ENCODE measurements around the gene IPCEF1.

IPCEF1 gene

GRCh38 chr6:154227862-154228520, 128.6 kb downstream of the IPCEF1 start:
- no peak overlapping the region for H3K4me3 ChIP-seq (ENCODE audit: low read length)
- no peaks in the 10 kb centered on the region for H3K36me3 ChIP-seq (ENCODE audit: insufficient read depth, low read length)
- no peaks in the 10 kb centered on the region for H3K4me1 ChIP-seq (ENCODE audit: insufficient read depth, low read length)
- H2AFZ ChIP-seq (ENCODE audit: low read depth, low read length), result no peak overlapping the region
- no peaks in the 10 kb centered on the region for H3K9me3 ChIP-seq (ENCODE audit: low read length)
- no peaks in the 10 kb centered on the region for H3K27me3 ChIP-seq (ENCODE audit: insufficient read depth, low read length)

- H2AFZ ChIP-seq (ENCODE audit: low read depth, low read length), result no peak overlapping the region
- no peak overlapping the region for H3K4me3 ChIP-seq (ENCODE audit: low read length)
- no peaks in the 10 kb centered on the region for H3K9me3 ChIP-seq (ENCODE audit: low read length)
- H3K36me3 ChIP-seq (ENCODE audit: insufficient read depth, low read length), result no peaks in the 10 kb centered on the region
- no peaks in the 10 kb centered on the region for H3K4me1 ChIP-seq (ENCODE audit: insufficient read depth, low read length)
- H3K27me3 ChIP-seq (ENCODE audit: insufficient read depth, low read length), result no peaks in the 10 kb centered on the region
Observed at GRCh38 chr6:154226461-154226860, 130.1 kb downstream of the IPCEF1 start.

DNA sequence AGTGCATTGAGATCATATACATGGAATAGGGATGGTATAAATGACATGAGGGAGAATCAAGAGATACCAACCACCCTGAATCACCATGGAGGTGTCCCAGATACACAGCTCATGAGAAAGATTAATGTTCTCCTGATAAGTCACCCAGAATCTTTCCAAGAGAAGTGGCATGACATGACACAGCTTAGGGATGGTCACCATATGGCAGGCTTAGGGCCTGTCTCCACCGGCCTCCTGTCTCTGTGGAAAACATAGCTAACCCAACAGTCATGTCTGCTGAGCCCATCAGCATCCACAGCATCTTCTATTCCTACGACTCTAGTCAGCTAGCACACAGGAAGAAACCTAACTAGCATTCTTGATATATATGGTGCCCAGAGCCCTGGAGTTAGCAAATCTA, 133.3 kb downstream of the IPCEF1 start:
- Histone ChIP-seq H2AFZ (ENCODE audit: low read depth, low read length) (no peak overlapping the region), H3K27me3 (ENCODE audit: insufficient read depth, low read length) (no peaks in the 10 kb centered on the region), H3K4me3 (ENCODE audit: low read length) (no peak overlapping the region), H3K36me3 (ENCODE audit: insufficient read depth, low read length) (no peaks in the 10 kb centered on the region), H3K9me3 (ENCODE audit: low read length) (no peaks in the 10 kb centered on the region), H3K4me1 (ENCODE audit: insufficient read depth, low read length) (no peaks in the 10 kb centered on the region)

DNA sequence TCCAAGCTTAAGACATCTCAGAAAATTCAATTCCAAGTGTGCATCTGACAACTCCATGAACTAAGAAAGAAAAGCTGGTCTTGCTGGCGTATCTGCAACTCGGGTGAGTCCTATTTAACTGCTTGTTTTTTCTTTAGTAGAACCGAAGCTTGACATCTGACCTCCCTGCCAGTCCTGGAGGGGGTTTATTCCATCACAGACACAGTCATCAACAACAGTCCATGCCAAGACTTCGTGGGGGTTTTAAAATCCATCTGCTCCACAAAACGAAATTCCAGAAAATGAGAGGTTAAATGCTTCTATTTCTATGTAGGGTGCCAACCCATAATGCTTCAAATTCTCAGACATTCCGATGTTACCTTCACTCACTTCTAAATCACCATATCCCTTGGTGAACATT, 133.9 kb downstream of the IPCEF1 start:
- H3K9me3 ChIP-seq (ENCODE audit: low read length), result no peaks in the 10 kb centered on the region
- H3K4me3 ChIP-seq (ENCODE audit: low read length), result no peak overlapping the region
- no peaks in the 10 kb centered on the region for H3K27me3 ChIP-seq (ENCODE audit: insufficient read depth, low read length)
- H3K4me1 ChIP-seq (ENCODE audit: insufficient read depth, low read length), result no peaks in the 10 kb centered on the region
- H3K36me3 ChIP-seq (ENCODE audit: insufficient read depth, low read length), result no peaks in the 10 kb centered on the region
- H2AFZ ChIP-seq (ENCODE audit: low read depth, low read length), result no peak overlapping the region

- no peak overlapping the region for H2AFZ ChIP-seq (ENCODE audit: low read depth, low read length)
- H3K27me3 ChIP-seq (ENCODE audit: insufficient read depth, low read length), result no peaks in the 10 kb centered on the region
- H3K36me3 ChIP-seq (ENCODE audit: insufficient read depth, low read length), result no peaks in the 10 kb centered on the region
- H3K4me1 ChIP-seq (ENCODE audit: insufficient read depth, low read length), result no peaks in the 10 kb centered on the region
- no peaks in the 10 kb centered on the region for H3K9me3 ChIP-seq (ENCODE audit: low read length)
- no peak overlapping the region for H3K4me3 ChIP-seq (ENCODE audit: low read length)
Observed at GRCh38 chr6:154219250-154219649, 137.4 kb downstream of the IPCEF1 start.

DNA sequence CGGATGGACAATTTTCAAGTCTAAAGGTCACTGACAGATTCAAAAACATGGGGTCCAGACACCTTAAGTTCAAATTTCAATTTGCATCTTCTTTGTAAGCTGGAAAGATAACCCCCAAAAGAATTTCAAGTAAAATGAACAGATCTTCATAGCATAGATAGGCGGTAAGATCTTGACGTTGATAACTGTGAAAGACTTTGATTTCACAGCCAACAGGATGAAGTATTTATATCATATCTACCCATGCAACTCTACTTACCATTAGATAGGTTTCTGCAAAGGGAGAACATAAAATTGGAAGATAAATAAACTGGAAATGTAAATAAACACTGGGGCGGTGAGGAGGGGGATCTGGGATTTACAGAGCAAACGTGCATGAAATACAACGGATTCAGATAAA, 137.8 kb downstream of the IPCEF1 start:
- no peaks in the 10 kb centered on the region for H3K27me3 ChIP-seq (ENCODE audit: insufficient read depth, low read length)
- no peaks in the 10 kb centered on the region for H3K9me3 ChIP-seq (ENCODE audit: low read length)
- H3K4me1 ChIP-seq (ENCODE audit: insufficient read depth, low read length), result no peaks in the 10 kb centered on the region
- H3K36me3 ChIP-seq (ENCODE audit: insufficient read depth, low read length), result no peaks in the 10 kb centered on the region
- H2AFZ ChIP-seq (ENCODE audit: low read depth, low read length), result no peak overlapping the region
- H3K4me3 ChIP-seq (ENCODE audit: low read length), result no peak overlapping the region

DNA sequence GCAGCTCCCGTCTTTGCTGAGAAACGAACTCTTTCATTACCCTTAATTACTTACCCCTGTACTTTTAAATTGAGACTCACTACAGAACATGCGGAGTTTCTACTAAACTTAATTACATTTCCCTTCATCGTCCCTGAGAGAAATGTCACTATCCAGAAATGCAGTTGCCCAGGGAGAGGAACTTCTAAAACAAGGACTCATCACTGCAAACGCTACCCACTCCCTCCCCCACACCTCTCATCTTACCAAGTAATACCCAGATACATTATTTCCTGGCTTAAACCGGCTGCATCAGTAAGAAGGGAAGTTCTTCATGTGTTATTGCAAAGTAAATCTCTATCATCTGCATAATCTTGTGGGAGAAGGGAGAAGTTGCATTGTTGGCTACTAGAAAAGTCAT, 138.3 kb downstream of the IPCEF1 start:
- Histone ChIP-seq H2AFZ (ENCODE audit: low read depth, low read length) (no peak overlapping the region), H3K36me3 (ENCODE audit: insufficient read depth, low read length) (no peaks in the 10 kb centered on the region), H3K27me3 (ENCODE audit: insufficient read depth, low read length) (no peaks in the 10 kb centered on the region), H3K9me3 (ENCODE audit: low read length) (no peaks in the 10 kb centered on the region), H3K4me1 (ENCODE audit: insufficient read depth, low read length) (no peaks in the 10 kb centered on the region), H3K4me3 (ENCODE audit: low read length) (no peak overlapping the region)

DNA sequence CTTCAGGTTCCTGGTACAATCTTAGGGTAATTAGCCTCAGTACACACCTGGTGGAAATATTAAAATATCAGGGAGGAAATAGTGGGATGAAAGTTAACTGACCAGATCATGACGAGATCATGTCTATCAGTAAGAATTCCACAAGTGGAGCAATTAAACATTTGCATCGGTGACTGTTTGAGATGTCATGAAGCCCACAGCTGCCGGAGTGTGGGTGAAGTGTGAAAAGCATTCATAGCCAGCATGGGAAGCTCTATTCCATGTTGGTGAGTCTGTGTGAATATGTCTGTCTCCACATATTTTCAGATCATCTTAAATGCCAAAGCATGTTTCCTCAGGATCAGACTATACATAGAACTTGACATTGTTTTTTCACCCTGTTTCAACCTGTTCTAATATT, 142.8 kb downstream of the IPCEF1 start:
- H2AFZ ChIP-seq (ENCODE audit: low read depth, low read length), result no peak overlapping the region
- no peaks in the 10 kb centered on the region for H3K9me3 ChIP-seq (ENCODE audit: low read length)
- no peaks in the 10 kb centered on the region for H3K36me3 ChIP-seq (ENCODE audit: insufficient read depth, low read length)
- no peak overlapping the region for H3K4me3 ChIP-seq (ENCODE audit: low read length)
- H3K4me1 ChIP-seq (ENCODE audit: insufficient read depth, low read length), result no peaks in the 10 kb centered on the region
- H3K27me3 ChIP-seq (ENCODE audit: insufficient read depth, low read length), result no peaks in the 10 kb centered on the region

DNA sequence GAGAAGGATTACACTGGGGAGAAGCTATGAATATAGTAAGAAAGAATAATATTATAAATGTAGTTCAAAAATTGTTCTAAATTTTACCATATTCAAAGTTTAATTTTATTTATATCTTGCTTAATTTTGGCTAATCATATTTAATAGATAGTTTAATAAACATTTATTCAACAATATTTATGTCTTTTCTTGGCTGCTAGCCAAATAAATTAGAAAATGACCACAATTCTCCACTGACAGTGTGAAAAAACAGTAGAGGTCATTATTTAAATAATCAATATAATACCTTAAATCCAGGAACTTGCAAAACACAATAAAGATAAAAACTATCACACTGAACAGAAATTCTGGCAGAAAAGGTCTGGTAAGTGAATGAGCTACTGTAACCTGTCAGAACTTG, 145.9 kb downstream of the IPCEF1 start:
- Histone ChIP-seq H3K27me3 (ENCODE audit: insufficient read depth, low read length) (no peaks in the 10 kb centered on the region), H2AFZ (ENCODE audit: low read depth, low read length) (no peak overlapping the region), H3K36me3 (ENCODE audit: insufficient read depth, low read length) (no peaks in the 10 kb centered on the region), H3K4me1 (ENCODE audit: insufficient read depth, low read length) (no peaks in the 10 kb centered on the region), H3K4me3 (ENCODE audit: low read length) (no peak overlapping the region), H3K9me3 (ENCODE audit: low read length) (no peaks in the 10 kb centered on the region)

DNA sequence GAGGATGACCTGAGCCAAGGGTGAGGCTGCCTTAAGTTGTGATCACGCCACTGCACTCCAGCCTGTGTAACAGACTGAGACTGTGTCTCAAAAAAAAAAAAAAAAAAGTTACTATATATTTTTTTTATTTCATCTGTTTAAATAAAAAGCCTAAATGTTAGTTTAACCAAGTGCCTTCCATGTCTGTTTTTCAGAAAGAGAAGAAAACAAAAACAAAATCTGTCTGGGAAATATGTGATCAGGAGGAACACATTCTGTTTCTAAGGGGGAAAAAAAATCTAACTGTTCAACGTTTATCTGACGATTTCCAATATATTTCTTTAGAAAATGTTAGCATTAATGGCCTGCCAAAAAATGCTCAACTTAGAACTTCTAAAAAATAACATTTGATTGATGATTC, 147.0 kb downstream of the IPCEF1 start:
- H3K36me3 ChIP-seq (ENCODE audit: insufficient read depth, low read length), result no peaks in the 10 kb centered on the region
- H3K9me3 ChIP-seq (ENCODE audit: low read length), result no peaks in the 10 kb centered on the region
- H3K27me3 ChIP-seq (ENCODE audit: insufficient read depth, low read length), result no peaks in the 10 kb centered on the region
- no peak overlapping the region for H3K4me3 ChIP-seq (ENCODE audit: low read length)
- H2AFZ ChIP-seq (ENCODE audit: low read depth, low read length), result no peak overlapping the region
- no peaks in the 10 kb centered on the region for H3K4me1 ChIP-seq (ENCODE audit: insufficient read depth, low read length)

GRCh38 chr6:154206996-154207395, 149.6 kb downstream of the IPCEF1 start:
- H3K27me3 ChIP-seq (ENCODE audit: insufficient read depth, low read length), result no peaks in the 10 kb centered on the region

GRCh38 chr6:154206141-154206540, 150.5 kb downstream of the IPCEF1 start:
- H3K36me3 ChIP-seq (ENCODE audit: insufficient read depth, low read length), result no peaks in the 10 kb centered on the region

More at GRCh38 chr6:154206996-154207395, 149.6 kb downstream of the IPCEF1 start:
- Histone ChIP-seq H3K9me3 (ENCODE audit: low read length) (no peaks in the 10 kb centered on the region), H3K36me3 (ENCODE audit: insufficient read depth, low read length) (no peaks in the 10 kb centered on the region), H2AFZ (ENCODE audit: low read depth, low read length) (no peak overlapping the region), H3K4me3 (ENCODE audit: low read length) (no peak overlapping the region), H3K4me1 (ENCODE audit: insufficient read depth, low read length) (no peaks in the 10 kb centered on the region)

DNA sequence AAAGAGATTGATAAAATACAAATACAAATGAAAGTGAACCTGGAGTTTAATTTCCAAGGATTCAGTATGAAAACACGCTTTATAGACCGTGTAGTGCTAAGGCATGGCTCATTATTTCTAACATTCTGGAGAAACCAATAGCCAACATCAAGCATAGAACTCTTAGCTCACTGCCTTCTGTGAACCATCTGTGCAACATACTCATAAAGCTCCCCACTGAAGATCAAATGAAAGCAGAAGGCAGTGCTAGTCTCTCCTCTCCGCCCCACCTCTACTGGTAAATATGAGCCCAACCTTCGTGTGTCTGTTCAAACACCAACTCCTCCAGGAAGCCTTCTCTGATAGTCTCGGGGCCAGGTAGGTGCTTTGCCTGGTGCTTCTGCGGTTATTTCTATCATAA, 153.6 kb downstream of the IPCEF1 start:
- Histone ChIP-seq H3K9me3 (ENCODE audit: low read length) (no peaks in the 10 kb centered on the region), H3K4me3 (ENCODE audit: low read length) (no peak overlapping the region), H2AFZ (ENCODE audit: low read depth, low read length) (no peak overlapping the region), H3K36me3 (ENCODE audit: insufficient read depth, low read length) (no peaks in the 10 kb centered on the region), H3K4me1 (ENCODE audit: insufficient read depth, low read length) (no peaks in the 10 kb centered on the region), H3K27me3 (ENCODE audit: insufficient read depth, low read length) (no peaks in the 10 kb centered on the region)

More at GRCh38 chr6:154206141-154206540, 150.5 kb downstream of the IPCEF1 start:
- no peaks in the 10 kb centered on the region for H3K9me3 ChIP-seq (ENCODE audit: low read length)
- no peaks in the 10 kb centered on the region for H3K4me1 ChIP-seq (ENCODE audit: insufficient read depth, low read length)
- H3K27me3 ChIP-seq (ENCODE audit: insufficient read depth, low read length), result no peaks in the 10 kb centered on the region
- no peak overlapping the region for H3K4me3 ChIP-seq (ENCODE audit: low read length)
- no peak overlapping the region for H2AFZ ChIP-seq (ENCODE audit: low read depth, low read length)

GRCh38 chr6:154202339-154202738, 154.3 kb downstream of the IPCEF1 start:
- Histone ChIP-seq H3K4me1 (ENCODE audit: insufficient read depth, low read length) (no peaks in the 10 kb centered on the region), H3K4me3 (ENCODE audit: low read length) (no peak overlapping the region), H2AFZ (ENCODE audit: low read depth, low read length) (no peak overlapping the region), H3K36me3 (ENCODE audit: insufficient read depth, low read length) (no peaks in the 10 kb centered on the region), H3K27me3 (ENCODE audit: insufficient read depth, low read length) (no peaks in the 10 kb centered on the region), H3K9me3 (ENCODE audit: low read length) (no peaks in the 10 kb centered on the region)
